Panc1 (cell line): ENCODE data around the gene PEF1. TPM values are rescaled to one million over a fixed set of nuclear protein-coding genes. Genes with fewer than 3 reads are reported as not detected.
A peak's percentile ranks its signal among the peaks of the same experiment; 100 is the strongest.

Experiments used
- ATAC-seq: fragments of 200-7000 bp; cut with Tn5 transposase; 2 replicates; pipeline ENCODE4 v1.9.1; 2020; ENCODE audit warnings: mild to moderate bottlenecking, moderate library complexity
- BruUV-seq: library from RNA; stranded (reverse); fragments of 400-500 nt; replicated peaks from 2 replicates; lab custom pipeline; 2021; lab: Mats Ljungman, UMichigan
- CTCF ChIA-PET: fragments of 300-600 bp; sonication (Branson Sonifier 250); formaldehyde crosslinking; loops from one replicate; lab custom pipeline; 2022; ENCODE audit warnings: antibody characterized with exemption; lab: Charles Lee
- POLR2A ChIA-PET: fragments of 300-600 bp; sonication (Branson Sonifier 250); formaldehyde crosslinking; loops from one replicate; lab custom pipeline; 2022; ENCODE audit warnings: antibody characterized with exemption; lab: Charles Lee
- DNase-seq: peaks from one replicate; pipeline ENCODE4 v3.0.0-alpha.2; 2010; ENCODE audit warnings: low read depth, low spot score
- H3K27ac ChIP-seq: 2 replicates; pipeline ENCODE4 v1.5.1; 2011; ENCODE audit warnings: mild to moderate bottlenecking, low read length, inconsistent platforms
- H3K27me3 ChIP-seq: fragments of 200-500 bp; sonication (Bioruptor generic); 2 replicates; pipeline ENCODE4 v1.6.0; 2014; ENCODE audit warnings: low read length, inconsistent platforms; ENCODE audit not compliant: control insufficient read depth, insufficient read depth
- H3K36me3 ChIP-seq: fragments of 200-500 bp; sonication (Bioruptor generic); 2 replicates; pipeline ENCODE4 v1.5.1; 2014; ENCODE audit warnings: inconsistent platforms, mild to moderate bottlenecking, low read length, moderate library complexity; ENCODE audit not compliant: control insufficient read depth, insufficient read depth
- H3K4me1 ChIP-seq: 2 replicates; pipeline ENCODE4 v1.5.1; 2011; ENCODE audit warnings: inconsistent platforms, mild to moderate bottlenecking, low read length, moderate library complexity; ENCODE audit not compliant: control insufficient read depth, insufficient read depth
- H3K4me3 ChIP-seq, 2 experiments: 2 replicates each; pipeline ENCODE4 v1.5.1; 2011 to 2012; ENCODE audit warnings: low read depth in 2 of 2, low read length in 2 of 2, mild to moderate bottlenecking in 2 of 2, inconsistent platforms in 1 of 2, moderate library complexity in 1 of 2
- H3K9me3 ChIP-seq: fragments of 200-500 bp; sonication (Bioruptor generic); 2 replicates; pipeline ENCODE4 v1.5.1; 2014; ENCODE audit warnings: low read depth, mild to moderate bottlenecking, inconsistent platforms, low read length, moderate library complexity; ENCODE audit not compliant: control insufficient read depth, insufficient read depth
- CTCF ChIP-seq: fragments of 450-650 bp; IDR thresholded peaks from 2 replicates; pipeline ENCODE4 v1.5.1; 2017; ENCODE audit warnings: mild to moderate bottlenecking
- POLR2AphosphoS5 ChIP-seq: IDR thresholded peaks from 2 replicates; pipeline ENCODE4 v1.6.1; 2012; ENCODE audit warnings: mild to moderate bottlenecking, low read depth, low read length, moderate library complexity
- REST ChIP-seq, 2 experiments: IDR thresholded peaks; 2 replicates each; pipeline ENCODE4 v1.6.1; 2011 to 2012; ENCODE audit warnings: low read depth in 2 of 2, control low read depth in 1 of 2, low read length in 1 of 2, mild to moderate bottlenecking in 1 of 2, moderate library complexity in 1 of 2; ENCODE audit not compliant: insufficient read depth in 1 of 2
- SIN3A ChIP-seq: IDR thresholded peaks from 2 replicates; pipeline ENCODE4 v1.6.1; 2012; ENCODE audit warnings: low read depth, mild to moderate bottlenecking, low read length, moderate library complexity, borderline replicate concordance; ENCODE audit not compliant: insufficient read depth
- TCF7L2 ChIP-seq: IDR thresholded peaks from 2 replicates; pipeline ENCODE4 v1.6.1; 2011; ENCODE audit warnings: mild to moderate bottlenecking, low read depth, low read length, inconsistent platforms
- in situ Hi-C: cut with HindIII; loops from 2 replicates; pipeline ENCODE4 v1.10.0; 2016; ENCODE audit warnings: low sequenced_read_pairs, low pct_unique_long_range_greater_than_20kb
- intact Hi-C: fragments of 100-400 bp; cut with micrococcal nuclease; formaldehyde crosslinking; loops from one replicate; pipeline ENCODE4 v1.10.0; 2022; ENCODE audit not compliant: unreplicated experiment
- total RNA-seq: library from RNA; stranded (reverse); gene quantifications from one replicate; pipeline ENCODE4 v1.2.1, GENCODE V29; 2021; ENCODE audit not compliant: unreplicated experiment

PEF1 gene
- total RNA-seq, 1 experiment from 2014 or later: 58.4 TPM

GRCh38 chr1:31668303-31668883 lies 23.7 kb upstream of the PEF1 start:
- no TSS peak for BruUV-seq
- Histone ChIP-seq H3K36me3 (no peaks in the 10 kb centered on the region), H3K4me3 (no peak overlapping the region), H3K27me3 (no peaks in the 10 kb centered on the region), H3K4me1 (peaks cover 43% of the 10 kb centered on the region), H3K27ac (no peak overlapping the region), H3K9me3 (no peaks in the 10 kb centered on the region)
- intact Hi-C loops (loop anchor here (10.0 kb wide), 1 partner anchor 76 kb away; no protein-coding TSS in a partner anchor), in situ Hi-C loops (no loop called here)
- no peak for ATAC-seq
- ChIA-PET POLR2A (no interaction called here), CTCF (interaction anchor here (1.1 kb wide), 1 partner anchor 120 kb away, joined by 3 read pairs; no protein-coding TSS in a partner anchor)
- no peak for DNase-seq
- TF ChIP-seq SIN3A (no peak), TCF7L2 (no peak), POLR2AphosphoS5 (no peak), REST (IDR thresholded peaks at IDR 0.05; ENCODE audit: insufficient read depth in 1 of 2, low read depth in 2 of 2, low read length in 1 of 2) (no peak), CTCF (no peak)

DNA sequence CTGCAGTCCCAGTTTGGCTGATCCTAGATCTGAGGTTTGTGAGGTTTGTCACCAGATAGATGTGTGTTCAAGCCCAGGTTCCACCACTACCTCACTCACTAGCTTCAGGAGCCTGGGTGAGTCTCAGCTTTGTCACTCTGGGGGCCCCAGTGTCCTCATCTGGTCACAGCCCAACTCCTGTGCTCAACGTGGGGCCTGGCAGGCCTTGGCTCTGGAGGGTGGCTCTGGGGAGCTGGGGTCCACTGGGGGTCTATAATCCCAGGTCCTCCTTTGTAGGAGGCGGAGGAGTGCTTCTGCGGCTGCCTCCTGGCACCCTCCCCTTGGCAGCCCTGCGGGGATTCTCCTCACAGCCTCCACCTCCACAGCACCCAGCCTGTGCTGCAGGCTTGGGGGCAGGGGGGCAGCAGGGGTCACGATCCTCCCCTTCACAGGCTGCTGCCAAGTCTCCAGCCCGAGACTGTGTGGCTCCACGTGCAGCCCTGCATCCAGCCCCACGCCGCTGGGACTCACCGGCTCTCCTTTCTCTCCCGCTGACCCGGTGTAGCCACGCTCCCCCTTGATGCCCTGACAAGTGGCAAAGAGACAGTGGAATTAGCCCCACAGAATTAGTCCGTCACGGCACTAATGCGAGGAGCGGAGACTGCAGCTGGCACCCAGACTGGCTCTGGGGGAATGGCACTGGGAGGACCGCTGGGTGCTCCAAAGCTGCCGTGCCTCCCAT lies 22.5 kb upstream of the PEF1 start:
- no TSS peak for BruUV-seq
- ChIA-PET CTCF (no interaction called here), POLR2A (interaction anchor here (0.8 kb wide), 1 partner anchor 231 kb away, joined by 3 read pairs; no protein-coding TSS in a partner anchor)
- H3K9me3 ChIP-seq: no peaks in the 10 kb centered on the region
- no peak overlapping the region for H3K4me3 ChIP-seq
- H3K36me3 ChIP-seq: no peaks in the 10 kb centered on the region
- peaks cover 43% of the 10 kb centered on the region for H3K4me1 ChIP-seq
- intact Hi-C loops (loop anchor here (10.0 kb wide), 1 partner anchor 78 kb away; no protein-coding TSS in a partner anchor), in situ Hi-C loops (no loop called here)
- DNase-seq (no peak), ATAC-seq (no peak)
- no peaks in the 10 kb centered on the region for H3K27me3 ChIP-seq
- H3K27ac ChIP-seq: peak overlapping the region; percentile 64
- no peak for TF ChIP-seq TCF7L2
- no peak for TF ChIP-seq REST (IDR thresholded peaks at IDR 0.05; ENCODE audit: insufficient read depth in 1 of 2, low read depth in 2 of 2, low read length in 1 of 2)
- TF ChIP-seq POLR2AphosphoS5: no peak
- no peak for TF ChIP-seq CTCF
- no peak for TF ChIP-seq SIN3A
